HepG2 (cell line): ENCODE results near the gene S100A10. TPM values are rescaled to one million over a fixed set of nuclear protein-coding genes. Genes with fewer than 3 reads are reported as not detected.

Experiments
- REXO4 ChIP-seq: sonication (generic); formaldehyde crosslinking; IDR thresholded peaks from 2 replicates; pipeline ENCODE4 v1.8.0; 2022; ENCODE audit warnings: missing genetic modification reagents, mild to moderate bottlenecking, borderline replicate concordance
- RORA ChIP-seq: sonication (generic); formaldehyde crosslinking; IDR thresholded peaks from 2 replicates; pipeline ENCODE4 v1.5.0; 2020; ENCODE audit warnings: mild to moderate bottlenecking, missing genetic modification reagents, moderate library complexity
- polyA plus RNA-seq, 8 experiments: library from polyadenylated mRNA; depleted of rRNA in 3 of 8; stranded (reverse) in 7 of 8; unstranded in 1 of 8; fragments of >200 nt; fragmentation: Illumina TruSeq in 4 of 8; extraction: Trizol in 4 of 8; gene quantifications; 2 replicates each; pipeline versions ENCODE4 v1.2.1 to v1.2.3, GENCODE V29; 2011 to 2016; ENCODE audit warnings: low read depth in 4 of 8, missing spikeins in 1 of 8, mixed read lengths in 1 of 8; ENCODE audit not compliant: insufficient read depth in 1 of 8
- total RNA-seq, 5 experiments: library from RNA; depleted of rRNA; stranded (reverse); fragments of >200 nt; fragmentation: Illumina TruSeq; extraction: Trizol; gene quantifications; 2 replicates each; pipeline ENCODE4 v1.2.3, GENCODE V29; 2016; ENCODE audit warnings: low read depth in 1 of 5
- TF ChIP-seq, protein P1 (sequence below), 2 experiments: fragments of 450-650 bp in 1 of 2; sonication (generic) in 1 of 2; formaldehyde crosslinking in 1 of 2; IDR thresholded peaks; 2 replicates each; pipeline versions ENCODE4 v1.6.1 to v1.8.0; 2016 to 2022; ENCODE audit warnings: antibody characterized with exemption in 1 of 2, mild to moderate bottlenecking in 1 of 2, missing genetic modification reagents in 1 of 2
- TF ChIP-seq, protein P2 (sequence below): sonication (generic); formaldehyde crosslinking; IDR thresholded peaks from 2 replicates; pipeline ENCODE4 v1.4.0; 2020; ENCODE audit warnings: missing genetic modification reagents, borderline replicate concordance

Gene S100A10
- total and polyA plus RNA-seq, 2 of the 13 experiments (the other 11 are each of a cell fraction or from before 2014, with no cell fraction given): 16.8 to 28.7 TPM

DNA sequence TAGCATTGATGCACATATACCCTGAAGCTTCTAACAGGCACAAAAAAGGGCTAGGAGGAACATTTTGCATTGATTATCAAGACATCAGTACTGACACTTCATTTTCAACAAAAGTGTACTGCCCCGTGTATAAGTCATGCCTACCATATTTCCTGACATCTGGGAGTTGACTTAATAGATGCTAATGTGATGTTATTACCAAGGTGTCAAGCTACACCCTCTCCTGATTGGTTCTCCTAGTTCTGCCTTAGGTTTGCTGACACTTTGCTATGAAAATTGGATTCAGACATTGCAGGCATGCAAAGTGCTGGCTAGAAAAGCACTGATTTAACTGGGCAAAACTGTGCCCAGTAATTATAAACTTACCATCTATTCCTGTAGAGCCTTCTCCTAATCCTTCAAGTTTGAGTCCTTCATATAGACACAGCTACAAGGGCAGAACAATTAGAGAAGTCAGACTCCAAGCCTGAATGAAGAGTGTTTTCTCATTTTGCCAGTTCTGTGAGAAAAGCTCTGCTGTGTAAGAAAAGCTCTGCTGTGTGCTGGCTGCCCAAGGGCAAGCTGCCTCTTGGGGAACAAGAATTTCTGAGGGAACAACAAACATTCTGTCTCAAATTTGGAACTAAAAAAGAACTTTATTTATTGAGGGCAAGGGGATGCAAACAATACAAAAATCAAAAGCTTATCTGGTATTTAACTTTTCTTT is 11.2 kb downstream of the S100A10 start (continued):
- TF ChIP-seq, protein P1, sequence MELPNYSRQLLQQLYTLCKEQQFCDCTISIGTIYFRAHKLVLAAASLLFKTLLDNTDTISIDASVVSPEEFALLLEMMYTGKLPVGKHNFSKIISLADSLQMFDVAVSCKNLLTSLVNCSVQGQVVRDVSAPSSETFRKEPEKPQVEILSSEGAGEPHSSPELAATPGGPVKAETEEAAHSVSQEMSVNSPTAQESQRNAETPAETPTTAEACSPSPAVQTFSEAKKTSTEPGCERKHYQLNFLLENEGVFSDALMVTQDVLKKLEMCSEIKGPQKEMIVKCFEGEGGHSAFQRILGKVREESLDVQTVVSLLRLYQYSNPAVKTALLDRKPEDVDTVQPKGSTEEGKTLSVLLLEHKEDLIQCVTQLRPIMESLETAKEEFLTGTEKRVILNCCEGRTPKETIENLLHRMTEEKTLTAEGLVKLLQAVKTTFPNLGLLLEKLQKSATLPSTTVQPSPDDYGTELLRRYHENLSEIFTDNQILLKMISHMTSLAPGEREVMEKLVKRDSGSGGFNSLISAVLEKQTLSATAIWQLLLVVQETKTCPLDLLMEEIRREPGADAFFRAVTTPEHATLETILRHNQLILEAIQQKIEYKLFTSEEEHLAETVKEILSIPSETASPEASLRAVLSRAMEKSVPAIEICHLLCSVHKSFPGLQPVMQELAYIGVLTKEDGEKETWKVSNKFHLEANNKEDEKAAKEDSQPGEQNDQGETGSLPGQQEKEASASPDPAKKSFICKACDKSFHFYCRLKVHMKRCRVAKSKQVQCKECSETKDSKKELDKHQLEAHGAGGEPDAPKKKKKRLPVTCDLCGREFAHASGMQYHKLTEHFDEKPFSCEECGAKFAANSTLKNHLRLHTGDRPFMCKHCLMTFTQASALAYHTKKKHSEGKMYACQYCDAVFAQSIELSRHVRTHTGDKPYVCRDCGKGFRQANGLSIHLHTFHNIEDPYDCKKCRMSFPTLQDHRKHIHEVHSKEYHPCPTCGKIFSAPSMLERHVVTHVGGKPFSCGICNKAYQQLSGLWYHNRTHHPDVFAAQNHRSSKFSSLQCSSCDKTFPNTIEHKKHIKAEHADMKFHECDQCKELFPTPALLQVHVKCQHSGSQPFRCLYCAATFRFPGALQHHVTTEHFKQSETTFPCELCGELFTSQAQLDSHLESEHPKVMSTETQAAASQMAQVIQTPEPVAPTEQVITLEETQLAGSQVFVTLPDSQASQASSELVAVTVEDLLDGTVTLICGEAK (IDR thresholded peaks at IDR 0.05): no peak
- TF ChIP-seq, protein P1 (CRISPR knock-in tag; IDR thresholded peaks at IDR 0.05): no peak
- TF ChIP-seq, protein P2, sequence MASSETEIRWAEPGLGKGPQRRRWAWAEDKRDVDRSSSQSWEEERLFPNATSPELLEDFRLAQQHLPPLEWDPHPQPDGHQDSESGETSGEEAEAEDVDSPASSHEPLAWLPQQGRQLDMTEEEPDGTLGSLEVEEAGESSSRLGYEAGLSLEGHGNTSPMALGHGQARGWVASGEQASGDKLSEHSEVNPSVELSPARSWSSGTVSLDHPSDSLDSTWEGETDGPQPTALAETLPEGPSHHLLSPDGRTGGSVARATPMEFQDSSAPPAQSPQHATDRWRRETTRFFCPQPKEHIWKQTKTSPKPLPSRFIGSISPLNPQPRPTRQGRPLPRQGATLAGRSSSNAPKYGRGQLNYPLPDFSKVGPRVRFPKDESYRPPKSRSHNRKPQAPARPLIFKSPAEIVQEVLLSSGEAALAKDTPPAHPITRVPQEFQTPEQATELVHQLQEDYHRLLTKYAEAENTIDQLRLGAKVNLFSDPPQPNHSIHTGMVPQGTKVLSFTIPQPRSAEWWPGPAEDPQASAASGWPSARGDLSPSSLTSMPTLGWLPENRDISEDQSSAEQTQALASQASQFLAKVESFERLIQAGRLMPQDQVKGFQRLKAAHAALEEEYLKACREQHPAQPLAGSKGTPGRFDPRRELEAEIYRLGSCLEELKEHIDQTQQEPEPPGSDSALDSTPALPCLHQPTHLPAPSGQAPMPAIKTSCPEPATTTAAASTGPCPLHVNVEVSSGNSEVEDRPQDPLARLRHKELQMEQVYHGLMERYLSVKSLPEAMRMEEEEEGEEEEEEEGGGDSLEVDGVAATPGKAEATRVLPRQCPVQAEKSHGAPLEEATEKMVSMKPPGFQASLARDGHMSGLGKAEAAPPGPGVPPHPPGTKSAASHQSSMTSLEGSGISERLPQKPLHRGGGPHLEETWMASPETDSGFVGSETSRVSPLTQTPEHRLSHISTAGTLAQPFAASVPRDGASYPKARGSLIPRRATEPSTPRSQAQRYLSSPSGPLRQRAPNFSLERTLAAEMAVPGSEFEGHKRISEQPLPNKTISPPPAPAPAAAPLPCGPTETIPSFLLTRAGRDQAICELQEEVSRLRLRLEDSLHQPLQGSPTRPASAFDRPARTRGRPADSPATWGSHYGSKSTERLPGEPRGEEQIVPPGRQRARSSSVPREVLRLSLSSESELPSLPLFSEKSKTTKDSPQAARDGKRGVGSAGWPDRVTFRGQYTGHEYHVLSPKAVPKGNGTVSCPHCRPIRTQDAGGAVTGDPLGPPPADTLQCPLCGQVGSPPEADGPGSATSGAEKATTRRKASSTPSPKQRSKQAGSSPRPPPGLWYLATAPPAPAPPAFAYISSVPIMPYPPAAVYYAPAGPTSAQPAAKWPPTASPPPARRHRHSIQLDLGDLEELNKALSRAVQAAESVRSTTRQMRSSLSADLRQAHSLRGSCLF (CRISPR knock-in tag): no peak
- TF ChIP-seq REXO4 (CRISPR knock-in tag) (no peak), RORA (CRISPR knock-in tag) (no peak)
